SJSA1 (cell line): ENCODE data around the gene SYMPK. TPM values are rescaled to one million over a fixed set of nuclear protein-coding genes. Genes with fewer than 3 reads are reported as not detected.
"Not testable (repeated sequence)": the region's sequence is repeated elsewhere in the genome, so short reads cannot be mapped to it uniquely, and the experiment has no call there.

Experiments used
- DNase-seq, 2 experiments: peaks; one replicate each; pipeline ENCODE4 v3.0.0-alpha.2; 2015 to 2020; ENCODE audit warnings: low spot score in 2 of 2, low read depth in 1 of 2
- H3K27ac ChIP-seq: fragments of 250-450 bp; sonication (Bioruptor Pico); 2 replicates; pipeline ENCODE4 v1.5.1; 2020; ENCODE audit warnings: mild to moderate bottlenecking, moderate library complexity
- H3K27me3 ChIP-seq: fragments of 250-450 bp; sonication (Bioruptor Pico); replicated peaks from 2 replicates; pipeline ENCODE4 v1.5.1; 2020; ENCODE audit warnings: mild to moderate bottlenecking, moderate library complexity
- H3K36me3 ChIP-seq: fragments of 250-450 bp; sonication (Bioruptor Pico); 2 replicates; pipeline ENCODE4 v1.5.1; 2020; ENCODE audit warnings: mild to moderate bottlenecking
- H3K4me1 ChIP-seq: fragments of 250-450 bp; sonication (Bioruptor Pico); replicated peaks from 2 replicates; pipeline ENCODE4 v1.6.1; 2021; ENCODE audit warnings: mild to moderate bottlenecking
- H3K4me3 ChIP-seq: fragments of 250-450 bp; sonication (Bioruptor Pico); 2 replicates; pipeline ENCODE4 v1.5.1; 2020; ENCODE audit warnings: mild to moderate bottlenecking
- H3K9me3 ChIP-seq: fragments of 250-450 bp; sonication (Bioruptor Pico); replicated peaks from 2 replicates; pipeline ENCODE4 v1.5.1; 2020; ENCODE audit warnings: mild to moderate bottlenecking
- total RNA-seq: library from RNA; depleted of rRNA; stranded (reverse); fragments of >200 nt; shearing (Covaris generic); gene quantifications from 2 replicates; pipeline ENCODE4 v1.2.3, GENCODE V29; 2014

Gene SYMPK
- total RNA-seq, 1 experiment from 2014 or later, result 32.4 TPM

GRCh38 chr19:45895983-45896599, 33.1 kb upstream of the SYMPK start:
- H3K27me3 ChIP-seq, H3K4me3 ChIP-seq, DNase-seq, H3K27ac ChIP-seq, H3K9me3 ChIP-seq, H3K4me1 ChIP-seq: not testable (repeated sequence)
- peaks cover 35% of the 10 kb centered on the region for H3K36me3 ChIP-seq

GRCh38 chr19:45895519-45895972, 32.6 kb upstream of the SYMPK start:
- Histone ChIP-seq H3K36me3 (peaks cover 31% of the 10 kb centered on the region), H3K4me1 (no peaks in the 10 kb centered on the region), H3K27me3 (no peaks in the 10 kb centered on the region), H3K4me3 (no peak overlapping the region), H3K9me3 (no peaks in the 10 kb centered on the region), H3K27ac (no peak overlapping the region)
- DNase-seq, result no peak

GRCh38 chr19:45890877-45891276, 27.9 kb upstream of the SYMPK start:
- Histone ChIP-seq H3K9me3 (no peaks in the 10 kb centered on the region), H3K4me1 (peaks cover 6% of the 10 kb centered on the region), H3K36me3 (peaks cover 10% of the 10 kb centered on the region), H3K4me3 (no peak overlapping the region), H3K27ac (no peak overlapping the region), H3K27me3 (no peaks in the 10 kb centered on the region)
- DNase-seq, result no peak

- DNase-seq, result no peak
- Histone ChIP-seq H3K27ac (no peak overlapping the region), H3K4me1 (peaks cover 20% of the 10 kb centered on the region), H3K9me3 (no peaks in the 10 kb centered on the region; the same call in 1 of the 2 replicates), H3K36me3 (peaks cover 16% of the 10 kb centered on the region), H3K27me3 (no peaks in the 10 kb centered on the region), H3K4me3 (no peak overlapping the region)
Measured at GRCh38 chr19:45889210-45889885, 26.4 kb upstream of the SYMPK start.

- Histone ChIP-seq H3K4me3 (peak overlapping the region; percentile 86), H3K4me1 (peaks cover 25% of the 10 kb centered on the region), H3K27ac (peak overlapping the region; percentile 80), H3K27me3 (no peaks in the 10 kb centered on the region), H3K36me3 (peaks cover 35% of the 10 kb centered on the region), H3K9me3 (no peaks in the 10 kb centered on the region; the same call in 1 of the 2 replicates)
- DNase-seq, result no peak
Measured at GRCh38 chr19:45887200-45887710, 24.3 kb upstream of the SYMPK start.

- peaks cover 35% of the 10 kb centered on the region for H3K36me3 ChIP-seq
- peak; percentile 92 to 94 for DNase-seq
Measured at GRCh38 chr19:45886427-45887199, 23.7 kb upstream of the SYMPK start.

GRCh38 chr19:45885556-45886426, 22.8 kb upstream of the SYMPK start, which contains the start of gene IRF2BP1:
Gene IRF2BP1, minus strand, starts transcription at chr19:45886141. Its CDS starts 367 bp downstream, at chr19:45885774.
- H3K27me3 ChIP-seq, result no peaks in the 10 kb centered on the region
- no peaks in the 10 kb centered on the region; the same call in 1 of the 2 replicates for H3K9me3 ChIP-seq
- peak; percentile 91 to 92 for DNase-seq
- peaks cover 35% of the 10 kb centered on the region for H3K36me3 ChIP-seq
- H3K27ac ChIP-seq, result peak within 1 kb of the TSS; percentile 80
- peaks cover 25% of the 10 kb centered on the region for H3K4me1 ChIP-seq
- H3K4me3 ChIP-seq, result peak within 1 kb of the TSS; percentile 86

More at GRCh38 chr19:45886427-45887199, 23.7 kb upstream of the SYMPK start:
- Histone ChIP-seq H3K27me3 (no peaks in the 10 kb centered on the region), H3K4me1 (peaks cover 25% of the 10 kb centered on the region), H3K4me3 (peak overlapping the region; percentile 86), H3K27ac (peak overlapping the region; percentile 80), H3K9me3 (no peaks in the 10 kb centered on the region; the same call in 1 of the 2 replicates)

GRCh38 chr19:45884682-45885555, 22.0 kb upstream of the SYMPK start:
- Histone ChIP-seq H3K27me3 (no peaks in the 10 kb centered on the region), H3K4me1 (peaks cover 25% of the 10 kb centered on the region), H3K9me3 (no peaks in the 10 kb centered on the region; the same call in 1 of the 2 replicates), H3K27ac (peak overlapping the region; percentile 80; the same call in 1 of the 2 replicates), H3K36me3 (peaks cover 35% of the 10 kb centered on the region), H3K4me3 (peak overlapping the region; percentile 86)
- no peak for DNase-seq

GRCh38 chr19:45883881-45884681, 21.1 kb upstream of the SYMPK start:
- DNase-seq, result no peak
- no peak overlapping the region for H3K4me3 ChIP-seq

GRCh38 chr19:45883586-45883880, 20.6 kb upstream of the SYMPK start:
- H3K4me1 ChIP-seq, result peaks cover 25% of the 10 kb centered on the region
- H3K4me3 ChIP-seq, result no peak overlapping the region
- H3K27me3 ChIP-seq, result no peaks in the 10 kb centered on the region
- no peaks in the 10 kb centered on the region; the same call in 1 of the 2 replicates for H3K9me3 ChIP-seq
- H3K36me3 ChIP-seq, result peaks cover 35% of the 10 kb centered on the region
- no peak for DNase-seq
- no peak overlapping the region for H3K27ac ChIP-seq

More at GRCh38 chr19:45883881-45884681, 21.1 kb upstream of the SYMPK start:
- peaks cover 25% of the 10 kb centered on the region for H3K4me1 ChIP-seq
- no peaks in the 10 kb centered on the region; the same call in 1 of the 2 replicates for H3K9me3 ChIP-seq
- H3K27ac ChIP-seq, result no peak overlapping the region
- H3K36me3 ChIP-seq, result peaks cover 35% of the 10 kb centered on the region
- no peaks in the 10 kb centered on the region for H3K27me3 ChIP-seq

- H3K9me3 ChIP-seq, result no peaks in the 10 kb centered on the region; the same call in 1 of the 2 replicates
- no peak overlapping the region for H3K27ac ChIP-seq
- peak; percentile 68 to 76 for DNase-seq
- peaks cover 25% of the 10 kb centered on the region for H3K4me1 ChIP-seq
- no peak overlapping the region for H3K4me3 ChIP-seq
- H3K36me3 ChIP-seq, result peaks cover 35% of the 10 kb centered on the region
- H3K27me3 ChIP-seq, result no peaks in the 10 kb centered on the region
Measured at GRCh38 chr19:45882652-45883585, 20.0 kb upstream of the SYMPK start.
